ENCODE results near the gene KLK7. TPM values are rescaled to one million over a fixed set of nuclear protein-coding genes. Genes with fewer than 3 reads are reported as not detected.

The KLK7 gene
- total RNA-seq, 4 donors from 2014 or later, result 9.5 to 309 (median 198) TPM

DNA sequence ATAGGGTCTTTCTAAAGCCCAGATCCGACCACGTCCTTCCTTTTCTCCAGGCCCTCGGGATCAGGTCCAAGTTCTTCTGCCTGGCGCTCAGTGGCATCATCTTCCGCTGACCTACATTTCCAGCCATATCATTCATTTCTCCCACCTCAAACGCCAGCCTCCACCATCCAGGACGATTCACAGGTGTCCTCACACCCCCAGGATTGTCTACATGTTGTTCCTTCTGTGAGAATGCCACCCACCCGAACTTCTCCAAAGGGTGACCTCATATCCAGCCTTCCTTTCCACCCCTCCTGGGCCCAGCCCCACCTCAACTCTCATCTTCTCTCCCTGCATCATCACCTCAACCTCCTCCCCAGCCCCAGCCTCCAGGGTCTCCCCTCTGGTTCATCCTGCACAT, 26.1 kb downstream of the KLK7 start:
- Histone ChIP-seq H3K36me3 (no peaks in the 10 kb centered on the region), H3K4me1 (peaks cover 0 to 6% (median 0%) of the 10 kb centered on the region in 3 donors), H3K27me3 (peaks cover 0 to 33% (median 0%) of the 10 kb centered on the region in 4 donors), H3K9me3 (no peaks in the 10 kb centered on the region), H3K27ac (no peak overlapping the region), H3K4me3 (no peak overlapping the region)
- intact Hi-C loops (cut with DNase I), result no loop called here
- no peak for DNase-seq
- TF ChIP-seq, protein P1, sequence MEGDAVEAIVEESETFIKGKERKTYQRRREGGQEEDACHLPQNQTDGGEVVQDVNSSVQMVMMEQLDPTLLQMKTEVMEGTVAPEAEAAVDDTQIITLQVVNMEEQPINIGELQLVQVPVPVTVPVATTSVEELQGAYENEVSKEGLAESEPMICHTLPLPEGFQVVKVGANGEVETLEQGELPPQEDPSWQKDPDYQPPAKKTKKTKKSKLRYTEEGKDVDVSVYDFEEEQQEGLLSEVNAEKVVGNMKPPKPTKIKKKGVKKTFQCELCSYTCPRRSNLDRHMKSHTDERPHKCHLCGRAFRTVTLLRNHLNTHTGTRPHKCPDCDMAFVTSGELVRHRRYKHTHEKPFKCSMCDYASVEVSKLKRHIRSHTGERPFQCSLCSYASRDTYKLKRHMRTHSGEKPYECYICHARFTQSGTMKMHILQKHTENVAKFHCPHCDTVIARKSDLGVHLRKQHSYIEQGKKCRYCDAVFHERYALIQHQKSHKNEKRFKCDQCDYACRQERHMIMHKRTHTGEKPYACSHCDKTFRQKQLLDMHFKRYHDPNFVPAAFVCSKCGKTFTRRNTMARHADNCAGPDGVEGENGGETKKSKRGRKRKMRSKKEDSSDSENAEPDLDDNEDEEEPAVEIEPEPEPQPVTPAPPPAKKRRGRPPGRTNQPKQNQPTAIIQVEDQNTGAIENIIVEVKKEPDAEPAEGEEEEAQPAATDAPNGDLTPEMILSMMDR (IDR thresholded peaks at IDR 0.05), result no peak
- WGBS, 2 donors, result 72 to 75% methylated on average over 8 of the region's 8 CpGs

DNA sequence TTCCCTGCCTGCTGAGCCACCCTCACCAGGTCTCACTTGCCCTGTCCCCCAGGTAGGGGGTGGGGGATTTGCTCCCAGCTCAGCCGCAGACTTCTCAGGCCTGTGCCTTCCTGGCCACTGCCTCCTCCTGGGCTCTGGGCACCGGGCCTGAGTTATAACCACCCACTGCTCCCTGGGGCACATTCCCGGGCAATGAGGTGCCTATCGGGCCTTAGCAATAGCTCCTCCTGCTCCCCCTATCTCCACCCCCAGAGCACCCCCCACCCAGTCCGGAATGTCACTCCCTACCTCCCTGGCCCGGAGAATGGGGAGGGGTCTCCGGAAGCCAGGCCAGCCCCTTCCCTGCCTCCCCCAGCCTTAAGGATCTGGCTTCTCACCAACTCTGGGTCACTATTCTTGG, 30.8 kb downstream of the KLK7 start, which contains the start of gene KLK5:
TSS of gene KLK5 (minus strand) at position 129 of the 400 bp plus-strand sequence. CDS start 381 bp downstream, outside the sequence.
- 9 to 14% methylated on average over 3 to 7 of the region's 7 CpGs for WGBS, 2 donors
- H3K4me1 ChIP-seq, result peaks cover 0 to 20% (median 0%) of the 10 kb centered on the region in 3 donors
- no peaks in the 10 kb centered on the region for H3K36me3 ChIP-seq
- H3K9me3 ChIP-seq, result no peaks in the 10 kb centered on the region
- intact Hi-C loops (cut with DNase I), result no loop called here
- peak within 1 kb of the TSS; percentile 14 to 43 (median 22) for H3K4me3 ChIP-seq
- no peak for TF ChIP-seq POLR2A (IDR thresholded peaks at IDR 0.05)
- TF ChIP-seq, protein P1 (IDR thresholded peaks at IDR 0.05), result no peak
- H3K27ac ChIP-seq, result peak within 1 kb of the TSS in 3 of 4 donors; percentile 5 to 45 (median 42)
- H3K27me3 ChIP-seq, result peaks cover 0 to 37% (median 0%) of the 10 kb centered on the region in 4 donors
- no peak for DNase-seq

DNA sequence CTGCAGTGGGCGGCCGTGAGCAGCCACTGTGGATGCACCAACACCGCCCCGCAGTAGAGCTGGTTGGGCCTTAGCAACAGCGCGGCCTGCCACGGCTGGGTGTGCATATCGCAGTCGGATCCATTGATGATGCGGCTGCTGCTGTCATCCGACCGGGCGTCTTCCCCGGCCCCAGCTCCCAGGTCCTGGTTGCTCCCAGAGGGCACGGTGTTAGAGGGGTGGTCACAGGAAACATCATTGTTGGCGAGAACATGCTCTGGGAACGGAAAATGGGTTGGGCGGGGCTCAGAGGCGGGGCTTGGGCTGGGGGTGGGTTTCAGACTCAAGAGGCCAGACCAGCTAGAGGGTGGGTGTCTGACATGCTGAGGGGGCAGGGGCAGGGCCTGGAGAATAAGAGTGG, 33.9 kb downstream of the KLK7 start:
- Histone ChIP-seq H3K4me1 (peaks cover 0 to 20% (median 0%) of the 10 kb centered on the region in 3 donors), H3K9me3 (no peaks in the 10 kb centered on the region), H3K36me3 (no peaks in the 10 kb centered on the region), H3K27ac (no peak overlapping the region), H3K4me3 (no peak overlapping the region), H3K27me3 (peaks cover 0 to 27% (median 0%) of the 10 kb centered on the region in 4 donors)
- no peak for DNase-seq
- intact Hi-C loops (cut with DNase I), result no loop called here
- 59 to 80% methylated on average over 5 to 6 of the region's 19 CpGs for WGBS, 2 donors
- no peak for TF ChIP-seq POLR2A (IDR thresholded peaks at IDR 0.05)
- TF ChIP-seq, protein P1 (IDR thresholded peaks at IDR 0.05), result no peak

DNA sequence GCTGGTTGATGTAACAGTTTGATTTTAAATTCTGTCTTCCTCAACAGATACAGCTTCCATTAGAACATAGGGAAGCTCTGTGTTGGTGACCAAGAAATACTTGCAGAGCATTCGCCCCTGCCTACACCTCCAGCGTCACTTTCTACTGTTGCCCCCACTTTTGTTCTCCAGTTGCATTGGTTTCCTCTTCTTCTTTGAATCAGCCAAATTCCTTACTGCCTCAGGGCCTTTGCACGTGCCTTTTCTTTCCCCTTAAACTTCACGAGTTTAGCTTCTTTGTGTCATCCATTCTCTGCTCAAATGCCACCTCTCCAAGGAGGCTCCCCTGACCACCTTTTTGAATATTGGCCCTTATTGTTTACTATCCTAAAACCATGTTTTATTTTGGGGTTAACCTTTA, 36.6 kb downstream of the KLK7 start:
- Histone ChIP-seq H3K27ac (no peak overlapping the region), H3K9me3 (no peaks in the 10 kb centered on the region), H3K4me1 (peaks cover 0 to 18% (median 0%) of the 10 kb centered on the region in 3 donors), H3K4me3 (no peak overlapping the region), H3K27me3 (peaks cover 0 to 11% (median 0%) of the 10 kb centered on the region in 4 donors), H3K36me3 (no peaks in the 10 kb centered on the region)
- TF ChIP-seq, protein P1 (IDR thresholded peaks at IDR 0.05), result no peak
- TF ChIP-seq POLR2A (IDR thresholded peaks at IDR 0.05), result no peak
- 67 to 72% methylated on average over 4 of the region's 4 CpGs for WGBS, 2 donors
- intact Hi-C loops (cut with DNase I), result no loop called here
- DNase-seq, result no peak

DNA sequence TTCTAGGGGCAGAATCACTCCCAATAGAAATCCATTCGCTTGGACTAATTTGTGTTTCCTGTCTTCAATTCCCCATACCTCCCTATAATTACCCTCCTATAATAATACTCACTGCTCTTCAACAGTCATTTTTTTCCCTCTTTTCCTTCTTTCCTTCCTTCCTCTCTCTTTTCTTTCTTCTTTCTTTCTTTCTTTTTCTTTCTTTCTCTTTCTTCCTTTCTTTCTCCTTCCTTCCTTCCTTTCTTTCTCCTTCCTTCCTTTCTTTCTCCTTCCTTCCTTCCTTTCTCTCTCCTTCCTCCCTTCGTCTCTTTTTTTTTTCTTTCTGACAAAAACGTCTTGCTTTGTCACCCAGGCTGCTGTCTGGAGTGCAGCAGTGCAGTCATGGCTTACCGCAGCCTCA, 38.9 kb downstream of the KLK7 start:
- peaks cover 0 to 6% (median 0%) of the 10 kb centered on the region in 4 donors for H3K27me3 ChIP-seq
- no peak overlapping the region for H3K4me3 ChIP-seq
- DNase-seq, result no peak
- no peaks in the 10 kb centered on the region for H3K36me3 ChIP-seq
- 79 to 85% methylated on average over 3 to 4 of the region's 4 CpGs for WGBS, 2 donors
- no peak for TF ChIP-seq POLR2A (IDR thresholded peaks at IDR 0.05)
- TF ChIP-seq, protein P1 (IDR thresholded peaks at IDR 0.05), result no peak
- no peak overlapping the region for H3K27ac ChIP-seq
- H3K4me1 ChIP-seq, result peaks cover 0 to 8% (median 0%) of the 10 kb centered on the region in 3 donors
- H3K9me3 ChIP-seq, result no peaks in the 10 kb centered on the region
- intact Hi-C loops (cut with DNase I), result no loop called here

All from esophagus squamous epithelium (tissue), 5 donors.